GM11168 (cell line): ENCODE results near the gene CTXN1.
"Not testable (repeated sequence)": the region's sequence is repeated elsewhere in the genome, so short reads cannot be mapped to it uniquely, and the experiment has no call there.

Source experiments
- in situ Hi-C: fragments of 300-500 bp; cut with MboI; formaldehyde crosslinking; loops from one replicate; pipeline ENCODE4 v1.12.0; 2022; ENCODE audit warnings: low sequenced_read_pairs; ENCODE audit not compliant: unreplicated experiment

CTXN1 gene

GRCh38 chr19:7926021-7926726 lies at the start of gene CTXN1:
TSS of gene CTXN1 (minus strand) at chr19:7926135. CDS start at chr19:7925538, 597 bp downstream.
- in situ Hi-C loops: no loop called here

DNA sequence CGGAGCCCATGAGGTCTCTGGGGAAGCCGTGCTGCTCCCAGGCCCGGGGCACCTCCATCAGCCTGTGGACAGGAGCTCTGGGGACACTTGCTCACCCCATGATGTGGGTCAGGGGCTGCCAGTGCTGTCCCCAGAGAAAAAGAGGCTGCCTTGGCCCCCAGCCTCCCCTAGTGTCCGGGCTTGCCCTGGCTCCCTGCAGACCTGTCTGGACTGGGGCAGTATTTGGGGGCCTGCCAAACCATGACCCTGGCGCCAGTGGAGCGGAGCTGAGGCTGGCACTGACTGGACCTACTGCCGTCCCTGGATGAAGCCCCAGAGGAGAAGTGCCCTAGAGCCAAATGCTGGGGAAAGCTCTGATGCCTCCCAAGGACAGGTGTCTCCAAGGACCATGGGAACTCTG lies 49.1 kb upstream of the CTXN1 start:
- in situ Hi-C loops: no loop called here

- in situ Hi-C loops: no loop called here
These were observed 47.9 kb upstream of the CTXN1 start for GRCh38 chr19:7973883-7974282.

DNA sequence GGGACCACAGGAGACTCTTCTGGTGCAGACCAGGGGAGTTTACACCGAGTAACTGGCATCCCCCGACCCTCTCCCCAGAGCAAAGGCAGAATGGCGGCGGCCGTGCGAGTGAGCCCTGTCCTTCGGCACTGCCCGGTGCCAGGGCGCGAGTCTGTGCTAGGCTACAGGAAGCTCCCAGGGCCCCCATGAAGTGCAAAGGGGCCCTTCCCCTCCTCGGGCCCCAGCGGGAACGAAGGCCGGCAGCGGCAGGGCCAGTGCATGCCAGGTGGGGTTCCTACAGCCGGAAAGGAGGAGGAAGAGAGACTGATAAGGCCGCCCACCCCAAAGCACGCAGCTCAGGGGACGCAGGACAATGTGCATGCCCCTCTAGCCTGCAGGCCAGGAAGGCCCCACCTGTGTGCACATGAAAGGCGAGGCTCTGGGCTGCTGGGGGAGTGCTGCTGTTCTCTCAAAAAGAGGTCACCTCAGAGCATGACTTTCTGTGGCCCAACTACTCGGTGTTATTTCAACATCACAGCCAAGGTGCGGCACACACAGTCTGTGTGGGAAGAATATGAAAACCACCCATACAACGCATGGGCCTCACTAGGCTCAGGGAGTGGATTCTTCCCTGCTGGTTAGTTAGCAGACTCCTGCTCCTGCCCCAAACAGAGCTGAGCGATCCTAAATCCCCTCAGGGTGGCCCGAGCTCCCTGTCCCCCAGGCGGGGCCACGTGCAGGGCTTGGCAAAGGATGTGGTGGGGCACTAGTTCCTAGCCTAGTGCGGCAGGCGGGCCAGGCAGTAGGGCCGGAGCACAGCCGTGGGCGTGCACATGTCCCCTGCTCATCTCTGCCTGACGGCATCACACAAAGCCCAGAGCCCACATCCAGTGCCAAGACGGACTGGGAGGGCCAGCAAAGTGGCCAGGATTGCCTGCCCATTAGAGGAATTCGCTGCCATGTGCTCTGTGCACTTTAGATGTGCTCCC lies 45.9 kb upstream of the CTXN1 start:
- in situ Hi-C loops: no loop called here

GRCh38 chr19:7970716-7971448 lies 44.9 kb upstream of the CTXN1 start:
- in situ Hi-C loops: no loop called here

DNA sequence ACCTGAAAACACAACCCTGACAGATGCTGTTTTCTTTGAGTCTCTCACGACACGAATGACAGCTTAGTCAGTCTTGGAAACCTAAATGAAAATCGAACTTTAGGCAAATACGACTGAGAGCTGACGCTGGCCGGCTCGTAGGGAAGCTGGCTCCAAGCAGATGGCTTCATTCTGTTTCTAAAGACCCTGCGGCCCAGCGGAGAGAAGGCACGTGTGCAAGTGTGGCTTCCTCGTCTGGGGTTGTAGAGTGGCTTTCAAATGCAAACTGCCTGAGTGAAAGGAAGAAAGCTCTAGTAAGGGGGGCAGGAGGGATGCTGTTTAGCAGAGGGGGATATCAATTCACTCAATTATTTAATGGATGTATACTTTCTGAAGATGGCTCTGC lies 43.6 kb upstream of the CTXN1 start:
- in situ Hi-C loops: no loop called here

DNA sequence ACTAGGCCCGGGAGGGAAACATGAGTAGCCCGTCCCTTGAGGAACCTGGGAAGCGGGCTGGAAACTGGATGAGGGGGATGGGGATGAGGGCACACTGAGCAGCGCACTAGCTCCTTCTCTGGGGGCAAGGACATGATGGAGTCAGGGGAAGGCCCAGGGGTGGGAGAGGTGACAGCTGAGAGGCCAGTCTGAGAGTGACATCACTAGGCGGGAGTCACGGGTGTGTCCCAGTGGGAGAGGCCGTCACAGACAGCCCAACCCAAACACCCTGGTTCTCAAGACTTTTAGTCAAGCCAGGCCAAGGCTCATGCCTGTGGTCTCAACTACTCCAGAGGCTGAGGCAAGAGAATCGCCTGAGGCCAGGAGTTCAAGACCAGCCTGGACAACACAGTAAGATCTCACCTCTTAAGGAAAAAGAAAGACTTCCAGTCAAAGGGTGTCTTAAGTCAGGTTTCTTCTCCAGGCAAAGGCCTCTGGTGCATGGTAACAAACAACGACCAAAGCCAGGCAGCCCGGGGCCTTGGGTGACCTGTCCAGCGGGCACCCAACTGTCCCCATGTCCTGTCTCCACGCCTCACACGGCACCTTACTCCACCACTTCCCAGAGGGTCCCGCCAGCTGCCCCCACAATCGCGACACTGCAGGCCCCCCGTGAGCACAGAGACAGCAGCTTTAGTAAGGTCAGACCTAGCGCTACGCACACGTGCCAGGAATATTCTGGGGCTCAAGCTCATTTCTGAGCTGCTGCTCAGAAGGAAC lies 43.0 kb upstream of the CTXN1 start:
- in situ Hi-C loops: no loop called here

DNA sequence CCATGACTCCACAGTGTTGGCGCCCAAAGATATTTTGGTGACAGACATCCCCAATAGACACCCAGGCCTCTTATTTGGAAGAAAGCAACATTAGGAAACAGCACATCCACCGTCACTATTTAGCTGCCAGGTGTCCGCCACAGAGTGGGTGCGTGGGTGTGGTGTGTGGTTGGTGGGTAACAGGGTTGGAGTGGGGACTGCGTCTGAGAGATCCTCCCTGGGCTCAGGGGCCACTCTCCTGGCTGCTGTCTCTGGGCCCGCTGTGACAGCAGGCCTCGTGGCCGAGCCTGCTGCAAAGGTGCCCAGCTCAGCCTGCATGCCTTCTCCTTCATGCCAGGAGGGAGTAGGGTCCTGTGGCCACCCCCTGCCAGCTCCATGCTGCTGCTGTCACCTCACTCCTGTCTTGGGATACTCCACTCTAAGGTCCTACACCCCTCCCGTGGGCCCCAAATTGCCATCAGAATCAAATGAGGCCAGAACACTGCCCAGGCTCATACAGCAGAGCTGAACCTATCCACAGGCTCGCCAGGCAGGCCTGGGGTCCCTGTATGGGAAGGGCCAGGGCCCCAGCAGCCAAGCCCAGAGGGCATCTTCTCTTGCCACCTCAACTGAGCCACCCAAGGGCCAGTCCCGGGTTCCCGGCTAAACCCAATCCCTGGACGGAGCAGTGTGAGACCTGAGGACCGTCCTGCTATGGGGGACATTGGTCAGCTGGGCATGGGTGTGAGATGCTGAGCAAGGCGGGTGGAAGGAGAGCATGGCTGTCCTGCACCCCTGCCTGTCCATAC lies 42.3 kb upstream of the CTXN1 start:
- in situ Hi-C loops: no loop called here

DNA sequence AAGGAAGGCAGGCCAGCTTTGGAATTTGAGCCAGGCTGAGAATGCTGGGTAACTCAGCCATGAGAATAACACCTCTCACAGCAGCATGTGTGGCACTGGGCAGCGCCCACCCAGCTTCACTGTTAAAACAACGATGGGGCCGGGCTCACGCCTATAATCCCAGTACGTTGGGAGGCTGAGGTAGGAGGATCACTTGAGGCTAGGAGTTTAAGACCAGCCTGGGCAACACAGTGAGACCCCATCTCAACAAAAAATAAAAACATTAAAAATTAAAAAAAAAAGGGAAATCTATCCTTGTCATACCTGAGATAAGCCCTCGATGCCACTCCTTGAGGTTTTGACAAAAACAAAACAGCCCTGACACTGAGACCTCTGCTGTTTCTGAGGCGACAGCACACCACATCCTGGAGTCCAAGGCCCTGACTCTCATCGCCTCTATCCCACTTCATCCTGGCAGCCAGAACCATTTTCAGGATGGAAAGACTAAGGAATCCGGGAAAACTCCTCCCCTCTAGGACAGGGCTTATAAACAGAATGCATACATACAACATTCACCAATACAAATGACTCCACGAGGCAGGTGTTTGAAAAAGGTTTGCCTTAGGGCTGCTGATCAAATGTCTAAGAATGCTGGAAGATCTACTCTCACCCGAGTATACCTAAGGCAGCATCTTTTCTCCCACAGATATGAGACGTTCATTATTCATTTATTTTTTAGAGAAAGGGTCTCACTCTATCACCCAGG lies 40.2 kb upstream of the CTXN1 start:
- in situ Hi-C loops: no loop called here

GRCh38 chr19:7965259-7965841 lies 39.4 kb upstream of the CTXN1 start:
- in situ Hi-C loops: no loop called here

- in situ Hi-C loops: no loop called here
These were observed 37.6 kb upstream of the CTXN1 start for GRCh38 chr19:7963566-7963965.

GRCh38 chr19:7962644-7963268 lies 36.8 kb upstream of the CTXN1 start:
- in situ Hi-C loops: no loop called here

- in situ Hi-C loops: no loop called here
These were observed 36.1 kb upstream of the CTXN1 start for GRCh38 chr19:7961920-7962626.

DNA sequence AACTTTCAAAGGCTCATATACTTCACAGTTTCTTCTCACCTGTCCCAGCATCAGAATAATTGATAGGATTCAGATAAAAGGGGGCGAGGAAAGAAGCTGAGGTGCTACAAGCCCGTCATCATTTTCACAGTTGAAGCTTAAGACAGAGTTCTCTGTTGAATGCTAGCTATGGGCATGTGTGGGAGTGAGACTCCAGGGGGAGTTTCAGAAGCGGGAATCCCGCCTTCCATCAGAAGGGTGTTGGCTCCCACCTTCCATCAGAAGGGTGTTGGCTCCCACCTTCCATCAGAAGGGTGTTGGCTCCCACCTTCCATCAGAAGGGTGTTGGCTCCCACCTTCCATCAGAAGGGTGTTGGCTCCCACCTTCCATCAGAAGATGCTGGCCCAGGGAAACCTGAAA lies 35.1 kb upstream of the CTXN1 start:
- in situ Hi-C loops: not testable (repeated sequence)

DNA sequence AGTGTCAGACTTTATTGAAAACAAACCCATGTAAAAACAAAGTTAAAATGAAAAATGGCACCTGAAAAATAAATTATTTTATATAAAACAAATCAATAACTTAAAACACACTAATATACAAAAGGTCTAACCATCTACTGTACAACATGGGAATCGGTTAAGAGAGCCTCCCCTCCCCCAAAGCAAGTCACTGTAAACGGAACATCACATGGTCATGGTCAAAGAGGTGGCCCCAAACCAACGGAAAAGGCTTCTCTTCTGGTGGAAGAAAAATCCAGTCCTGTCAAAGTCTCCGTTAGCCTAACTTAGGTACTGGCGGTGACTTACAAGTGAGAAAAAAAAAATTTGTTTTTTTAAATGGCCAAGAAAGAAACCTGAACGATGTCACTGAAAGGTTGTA lies 33.3 kb upstream of the CTXN1 start:
- in situ Hi-C loops: no loop called here

DNA sequence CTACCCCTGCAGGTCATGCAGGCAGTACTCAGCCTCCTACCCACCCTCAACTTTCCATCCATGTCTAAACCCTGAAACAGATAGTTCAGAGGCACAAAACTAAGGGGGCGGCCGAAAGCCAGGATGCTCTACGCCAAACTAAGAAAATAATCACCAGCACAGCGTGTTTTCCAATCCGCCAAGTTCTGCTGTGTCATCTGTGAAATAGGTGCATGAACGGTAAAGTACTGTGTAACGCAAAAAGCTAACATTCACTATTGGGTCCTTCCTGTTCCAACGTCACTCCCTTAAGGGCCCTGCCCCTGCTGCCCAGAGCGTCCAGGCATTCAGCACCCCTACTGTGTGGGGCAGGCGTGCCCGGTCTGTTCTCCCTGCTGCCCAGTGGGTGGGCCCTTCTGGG lies 29.8 kb upstream of the CTXN1 start:
- in situ Hi-C loops: no loop called here

DNA sequence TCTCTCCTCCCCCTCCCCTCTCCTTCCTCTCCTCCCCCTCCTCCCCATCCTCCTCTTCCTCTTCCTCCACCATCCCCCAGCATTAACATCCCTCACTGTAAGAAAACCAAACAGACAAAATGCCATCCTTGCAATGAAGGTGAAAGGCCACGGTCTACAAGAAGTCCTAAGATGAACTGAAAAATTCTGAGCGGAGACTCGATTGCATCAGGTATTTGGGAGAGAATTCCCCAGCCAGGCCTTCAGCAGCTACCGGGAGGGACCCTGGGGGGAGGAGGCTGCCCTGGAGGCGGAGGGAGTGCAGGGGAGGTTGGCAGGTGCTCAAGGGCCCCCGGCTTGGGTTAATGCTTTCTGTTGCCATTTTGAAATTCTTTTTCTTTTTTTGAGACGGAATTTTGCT lies 27.6 kb upstream of the CTXN1 start:
- in situ Hi-C loops: no loop called here
